LNCaP clone FGC (cell line): ENCODE results near the gene NUBPL.
"Not testable (repeated sequence)": the region's sequence is repeated elsewhere in the genome, so short reads cannot be mapped to it uniquely, and the experiment has no call there.

Experiments used
- DNase-seq: peaks from one replicate; pipeline ENCODE4 v3.0.0-alpha.2; 2011; ENCODE audit warnings: low read depth
- H3K4me3 ChIP-seq: 2 replicates; pipeline ENCODE4 v1.5.1; 2011; ENCODE audit warnings: mild to moderate bottlenecking, low read depth, low read length, control low read depth
- TF ChIP-seq, protein P1 (sequence below): IDR thresholded peaks from 2 replicates; pipeline ENCODE4 v1.5.1; 2012; ENCODE audit warnings: mild to moderate bottlenecking; ENCODE audit not compliant: control insufficient read depth, insufficient read depth; ENCODE audit errors: extremely low read depth

NUBPL gene

DNA sequence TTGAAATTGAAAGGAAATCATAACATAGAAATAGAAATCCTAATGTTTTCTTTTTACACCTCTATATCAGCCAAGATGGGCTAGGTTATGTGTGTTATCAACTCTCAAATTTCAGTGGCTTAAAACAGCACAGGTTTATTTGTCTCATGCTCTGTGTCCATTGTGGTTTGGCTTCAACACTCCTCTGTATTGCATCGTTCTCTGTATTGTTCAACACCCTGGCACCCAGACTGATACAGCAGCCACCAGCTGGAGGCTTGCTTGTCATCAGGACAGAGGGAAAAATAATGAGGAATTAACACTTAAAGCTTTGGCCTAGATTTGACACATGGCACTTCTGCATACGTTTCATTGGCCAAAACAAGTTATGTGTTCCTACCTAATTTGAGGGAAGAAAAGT lies 281.7 kb downstream of the NUBPL start:
- TF ChIP-seq, protein P1, sequence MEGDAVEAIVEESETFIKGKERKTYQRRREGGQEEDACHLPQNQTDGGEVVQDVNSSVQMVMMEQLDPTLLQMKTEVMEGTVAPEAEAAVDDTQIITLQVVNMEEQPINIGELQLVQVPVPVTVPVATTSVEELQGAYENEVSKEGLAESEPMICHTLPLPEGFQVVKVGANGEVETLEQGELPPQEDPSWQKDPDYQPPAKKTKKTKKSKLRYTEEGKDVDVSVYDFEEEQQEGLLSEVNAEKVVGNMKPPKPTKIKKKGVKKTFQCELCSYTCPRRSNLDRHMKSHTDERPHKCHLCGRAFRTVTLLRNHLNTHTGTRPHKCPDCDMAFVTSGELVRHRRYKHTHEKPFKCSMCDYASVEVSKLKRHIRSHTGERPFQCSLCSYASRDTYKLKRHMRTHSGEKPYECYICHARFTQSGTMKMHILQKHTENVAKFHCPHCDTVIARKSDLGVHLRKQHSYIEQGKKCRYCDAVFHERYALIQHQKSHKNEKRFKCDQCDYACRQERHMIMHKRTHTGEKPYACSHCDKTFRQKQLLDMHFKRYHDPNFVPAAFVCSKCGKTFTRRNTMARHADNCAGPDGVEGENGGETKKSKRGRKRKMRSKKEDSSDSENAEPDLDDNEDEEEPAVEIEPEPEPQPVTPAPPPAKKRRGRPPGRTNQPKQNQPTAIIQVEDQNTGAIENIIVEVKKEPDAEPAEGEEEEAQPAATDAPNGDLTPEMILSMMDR = no peak
- H3K4me3 ChIP-seq = no peak overlapping the region
- no peak for DNase-seq

DNA sequence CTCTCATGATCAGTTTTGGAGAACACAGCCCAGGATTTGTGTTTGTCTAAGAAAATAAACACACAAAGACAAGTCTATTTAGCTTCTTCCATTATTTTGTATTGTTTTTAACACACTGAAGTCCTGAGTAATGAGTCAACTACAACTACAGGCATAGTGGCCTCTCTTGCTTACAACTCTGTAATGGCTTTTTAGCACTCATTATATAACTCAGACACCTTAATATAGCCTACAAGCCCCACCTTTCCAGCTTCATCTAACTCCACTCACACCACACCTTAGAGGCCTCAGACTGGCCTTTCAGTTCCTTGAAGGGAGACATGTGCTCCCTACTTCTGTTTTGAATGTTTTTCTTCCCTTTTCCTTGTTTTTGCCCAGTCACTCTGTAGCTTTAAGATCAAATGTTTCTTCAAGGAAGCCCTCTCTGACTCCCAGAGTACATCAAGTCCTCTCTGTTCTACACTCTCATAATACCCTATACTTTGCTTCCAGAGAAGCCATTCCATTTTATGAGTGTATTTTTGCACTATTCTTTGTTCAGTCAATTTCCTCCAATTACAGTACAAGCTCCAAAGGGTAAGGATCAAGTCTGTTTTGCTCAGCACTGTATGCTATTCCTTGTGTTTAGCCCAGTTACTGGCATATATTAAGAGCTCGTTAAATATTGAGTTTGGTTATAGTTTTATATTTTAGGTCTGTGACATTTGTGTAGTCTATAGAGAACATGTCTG lies 282.3 kb downstream of the NUBPL start:
- TF ChIP-seq, protein P1 = no peak
- DNase-seq = no peak
- no peak overlapping the region for H3K4me3 ChIP-seq

DNA sequence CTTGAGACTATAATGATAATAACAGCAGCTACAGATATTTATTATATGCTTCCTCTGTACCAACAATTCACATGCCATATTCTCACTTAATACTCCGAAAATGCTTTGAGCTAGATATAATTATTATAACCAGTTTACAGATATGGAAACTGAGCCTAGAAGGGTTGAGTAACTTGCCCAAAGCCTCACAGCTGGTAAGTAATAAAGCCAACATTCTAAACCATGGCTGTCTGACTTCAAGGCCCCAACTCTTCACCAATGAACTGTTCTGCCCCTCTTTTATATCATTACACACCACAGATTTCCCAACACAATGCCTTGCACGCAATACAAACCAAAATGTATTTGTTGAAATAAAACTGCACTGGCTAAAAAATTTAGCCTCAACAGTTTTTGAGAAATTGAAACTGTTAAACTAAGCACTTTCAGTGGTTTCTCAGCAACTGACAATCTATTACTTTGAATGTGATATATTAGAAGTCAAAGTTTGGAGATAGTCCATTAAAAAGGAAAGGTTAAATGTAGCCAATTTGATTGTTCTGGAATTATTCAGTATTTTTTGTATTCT lies 293.4 kb downstream of the NUBPL start:
- DNase-seq = no peak
- TF ChIP-seq, protein P1 = no peak
- no peak overlapping the region for H3K4me3 ChIP-seq

DNA sequence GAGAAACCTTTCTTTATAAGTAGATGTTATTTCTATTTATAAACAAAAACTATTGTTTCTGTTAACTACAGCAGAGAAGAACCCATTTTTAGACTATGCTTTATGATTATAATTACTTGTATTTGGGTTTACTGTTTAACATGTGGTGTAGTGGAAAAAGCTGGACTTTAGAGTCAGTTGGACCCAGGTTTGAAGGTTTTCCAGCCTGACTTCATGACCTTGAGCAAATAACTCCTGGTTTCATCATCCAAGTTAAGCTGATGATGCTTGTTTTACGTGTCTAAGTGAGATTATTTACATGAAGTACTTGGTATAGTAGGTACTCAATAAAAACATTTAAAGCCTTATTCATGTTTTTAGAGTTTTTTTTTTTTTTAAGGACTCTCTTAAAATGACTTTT lies 294.1 kb downstream of the NUBPL start:
- no peak for DNase-seq
- H3K4me3 ChIP-seq = no peak overlapping the region
- TF ChIP-seq, protein P1 = no peak

DNA sequence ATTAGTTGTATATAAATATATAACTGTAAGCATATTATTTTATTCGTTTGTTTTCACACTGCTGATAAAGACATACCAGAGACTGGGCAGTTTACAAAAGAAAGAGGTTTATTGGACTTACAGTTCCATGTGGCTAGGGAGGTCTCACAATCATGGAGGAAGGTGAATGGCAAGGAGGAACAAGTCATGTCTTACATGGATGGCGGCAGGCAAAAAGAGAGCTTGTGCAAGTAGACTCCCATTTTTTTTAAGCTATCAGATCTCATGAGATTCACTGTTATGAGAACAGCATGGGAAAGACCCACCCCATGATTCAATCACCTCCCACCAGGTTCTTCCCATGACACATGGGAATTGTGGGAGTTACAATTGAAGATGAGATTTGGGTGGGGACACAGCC lies 294.8 kb downstream of the NUBPL start:
- not testable (repeated sequence) for DNase-seq, H3K4me3 ChIP-seq

DNA sequence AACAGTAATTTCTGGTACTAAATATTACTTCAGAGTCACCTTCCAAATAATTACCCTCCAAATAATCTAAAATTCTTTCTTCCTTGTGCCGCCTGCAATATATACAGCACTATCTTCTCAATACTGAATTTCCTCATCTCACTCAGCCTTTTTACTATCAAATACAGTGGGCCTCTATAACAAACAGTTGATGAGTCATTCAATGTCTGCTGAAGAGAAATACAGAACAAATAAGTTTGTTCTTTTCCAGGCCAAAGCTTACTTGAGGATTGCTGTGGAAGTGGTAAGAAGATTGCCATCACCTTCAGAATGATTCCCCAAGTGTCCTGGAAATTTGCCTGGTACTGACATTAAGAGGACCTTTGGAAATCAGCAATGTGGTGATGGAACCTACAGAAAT lies 297.7 kb downstream of the NUBPL start:
- TF ChIP-seq, protein P1 = no peak
- no peak for DNase-seq
- H3K4me3 ChIP-seq = no peak overlapping the region

DNA sequence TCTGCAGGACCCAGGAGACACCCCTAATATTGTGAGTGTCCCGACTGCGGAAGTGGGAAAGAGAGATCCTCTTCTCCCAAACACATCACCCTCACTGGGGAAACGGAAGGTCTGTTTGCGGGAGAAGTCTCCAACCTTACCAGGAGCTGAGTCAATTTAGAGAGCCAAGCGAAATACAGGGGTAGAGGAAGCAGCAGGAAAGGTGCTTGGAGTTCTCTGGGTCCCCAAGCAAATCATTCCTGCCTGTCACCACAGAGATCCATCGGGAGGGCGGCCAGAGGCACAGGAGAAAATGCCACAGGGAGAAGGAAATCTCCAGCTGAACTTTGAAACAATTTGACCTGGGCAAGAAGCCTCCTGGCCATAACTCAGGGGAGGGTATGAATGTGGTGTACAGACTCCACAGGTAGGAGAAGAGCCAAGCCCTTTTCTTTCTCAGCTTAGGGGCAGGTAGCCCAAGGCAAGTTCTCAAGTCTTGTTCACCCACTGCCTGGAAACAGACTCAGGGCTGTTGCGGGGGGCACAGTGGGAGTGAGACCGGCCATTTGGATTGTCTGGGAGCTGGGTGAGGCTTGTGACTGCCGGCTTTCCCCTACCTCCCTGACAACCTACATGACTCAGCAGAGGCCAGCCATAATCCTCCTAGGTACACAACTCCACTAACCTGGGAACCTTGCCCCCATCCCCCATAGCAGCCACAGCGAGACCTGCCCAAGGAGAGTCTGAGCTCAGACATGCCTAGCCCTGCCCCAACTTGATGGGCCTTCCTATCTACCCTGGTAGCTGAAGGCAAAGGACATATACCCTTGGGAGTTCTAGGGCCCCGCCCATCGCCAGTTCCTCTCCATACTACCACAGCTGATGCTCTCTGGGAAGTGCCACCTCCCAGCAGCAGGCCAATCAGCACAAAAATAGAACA lies 304.0 kb downstream of the NUBPL start:
- DNase-seq = no peak
- H3K4me3 ChIP-seq = no peak overlapping the region
- TF ChIP-seq, protein P1 = no peak
